Small intestine (tissue), 7 donors: Measurements from ENCODE around the gene DNAH6. TPM values are rescaled to one million over a fixed set of nuclear protein-coding genes. Genes with fewer than 3 reads are reported as not detected.
A peak's percentile ranks its signal among the peaks of the same experiment; 100 is the strongest.

Experiments
- DNase-seq, 2 donors: peaks; one replicate each; pipeline versions ENCODE4 v3.0.0 to v3.0.0-alpha.2; 2013
- FAIRE-seq: peaks from 2 replicates; lab custom pipeline; 2012; peaks lifted over from hg19 to GRCh38; lab: Jason Lieb, UNC
- H3K27ac ChIP-seq, 3 donors: one replicate each; pipeline ENCODE4 v1.5.1; 2013; ENCODE audit warnings: low read length in 2 of 3, mild to moderate bottlenecking in 2 of 3, control low read depth in 1 of 3, inconsistent platforms in 1 of 3, low read depth in 1 of 3, moderate library complexity in 1 of 3
- H3K27me3 ChIP-seq, 3 donors: one replicate each; pipeline ENCODE4 v1.6.1; 2013; ENCODE audit warnings: low read length in 3 of 3, inconsistent platforms in 1 of 3; ENCODE audit not compliant: control insufficient read depth in 3 of 3, insufficient read depth in 3 of 3
- H3K36me3 ChIP-seq, 3 donors: one replicate each; pipeline ENCODE4 v1.6.1; 2013; ENCODE audit warnings: low read length in 3 of 3, inconsistent platforms in 1 of 3, low read depth in 1 of 3, mild to moderate bottlenecking in 1 of 3, moderate library complexity in 1 of 3; ENCODE audit not compliant: control insufficient read depth in 3 of 3, insufficient read depth in 2 of 3
- H3K4me1 ChIP-seq, 3 donors: one replicate each; pipeline ENCODE4 v1.6.1; 2013; ENCODE audit warnings: low read length in 2 of 3, inconsistent platforms in 1 of 3, low read depth in 1 of 3, mild to moderate bottlenecking in 1 of 3, moderate library complexity in 1 of 3; ENCODE audit not compliant: control insufficient read depth in 3 of 3, insufficient read depth in 2 of 3
- H3K4me3 ChIP-seq, 3 donors: one replicate each; pipeline ENCODE4 v1.5.1; 2013; ENCODE audit warnings: low read length in 3 of 3, control low read depth in 1 of 3, inconsistent platforms in 1 of 3, low read depth in 1 of 3, mild to moderate bottlenecking in 1 of 3, moderate library complexity in 1 of 3
- H3K9me3 ChIP-seq, 2 donors: one replicate each; pipeline ENCODE4 v1.6.1; 2013; ENCODE audit warnings: low read depth in 1 of 2, low read length in 1 of 2; ENCODE audit not compliant: control insufficient read depth in 2 of 2, insufficient read depth in 1 of 2
- WGBS, 3 donors: extraction: QIAGEN DNeasy Blood & Tissue Kit; methylation state at CpG; one replicate each; pipeline ENCODE4 v1.1.7; 2013; 5-methylcytosine and 5-hydroxymethylcytosine counted together
- polyA plus RNA-seq, 4 donors: library from polyadenylated mRNA; stranded (reverse) in 3 of 4; unstranded in 1 of 4; fragments of 200-250 nt in 3 of 4; fragments of 120-200 nt in 1 of 4; gene quantifications; one replicate each; pipeline versions ENCODE4 v1.2.1 to v1.2.3, GENCODE V29; 2013
- donor health status: healthy with polysubstance abuse.
- donor health status: control.
- donor health status: control.
- donor health status: Bipolar disorder and iron deficiency.
- donor health status: healthy.

The DNAH6 gene
- polyA plus RNA-seq, 4 donors = 0.22 to 1.4 (median 0.24) TPM; not detected in 1

DNA sequence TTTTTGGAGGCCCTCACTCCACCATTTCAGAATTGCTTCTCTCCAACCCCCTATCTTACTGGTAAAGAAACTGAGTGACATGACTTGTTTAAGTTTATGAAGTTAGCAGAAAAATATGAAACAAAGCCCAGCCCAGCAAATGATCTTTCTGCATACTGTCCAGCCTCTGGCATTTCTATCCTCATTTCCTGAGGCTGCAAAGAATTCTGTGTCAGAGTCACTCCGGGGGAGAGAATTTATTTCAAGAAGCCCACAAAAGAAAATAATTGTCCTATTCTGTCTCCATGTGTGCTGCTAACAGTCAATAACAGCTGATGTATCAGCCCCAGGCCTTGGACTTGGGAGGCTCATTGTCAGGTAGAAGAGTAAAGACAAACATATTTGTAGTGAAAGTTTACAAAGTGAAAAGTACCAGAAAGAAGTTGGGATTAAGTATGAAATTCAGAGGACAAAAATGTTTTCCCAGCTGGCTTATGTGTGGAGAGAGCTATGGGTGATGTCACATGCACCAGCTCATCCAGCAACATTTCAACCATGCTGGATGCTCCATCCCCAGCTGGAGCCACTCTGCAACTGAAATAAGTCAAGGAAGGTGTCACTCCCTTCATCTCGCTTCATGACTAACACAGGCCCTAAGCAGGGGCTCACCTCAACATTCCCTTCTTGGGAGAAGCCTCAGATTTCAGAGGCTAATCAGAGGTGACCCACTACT is 322.3 kb downstream of the DNAH6 start:
- no peak overlapping the region for H3K27ac ChIP-seq
- H3K27me3 ChIP-seq = no peaks in the 10 kb centered on the region
- FAIRE-seq (no peak), DNase-seq (no peak)
- H3K4me1 ChIP-seq = no peaks in the 10 kb centered on the region
- H3K36me3 ChIP-seq = peaks cover 0 to 20% (median 0%) of the 10 kb centered on the region in 3 donors
- WGBS, 3 donors = 73 to 95% (median 90%) methylated on average over 2 of the region's 2 CpGs
- H3K4me3 ChIP-seq = no peak overlapping the region
- H3K9me3 ChIP-seq = peaks cover 0 to 14% of the 10 kb centered on the region in 2 donors

GRCh38 chr2:84839851-84840250 is 323.6 kb downstream of the DNAH6 start:
- DNase-seq (no peak), FAIRE-seq (no peak)
- no peak overlapping the region for H3K27ac ChIP-seq
- 83 to 94% (median 90%) methylated on average over 4 of the region's 4 CpGs for WGBS, 3 donors
- H3K4me3 ChIP-seq = no peak overlapping the region
- H3K4me1 ChIP-seq = no peaks in the 10 kb centered on the region
- H3K36me3 ChIP-seq = peaks cover 0 to 17% (median 0%) of the 10 kb centered on the region in 3 donors
- no peaks in the 10 kb centered on the region for H3K27me3 ChIP-seq
- H3K9me3 ChIP-seq = peaks cover 0 to 14% of the 10 kb centered on the region in 2 donors

GRCh38 chr2:84840306-84840705 is 324.0 kb downstream of the DNAH6 start:
- DNase-seq (no peak), FAIRE-seq (no peak)
- Histone ChIP-seq H3K36me3 (peaks cover 0 to 16% (median 0%) of the 10 kb centered on the region in 3 donors), H3K4me1 (no peaks in the 10 kb centered on the region), H3K27me3 (no peaks in the 10 kb centered on the region), H3K9me3 (peaks cover 0 to 12% of the 10 kb centered on the region in 2 donors), H3K4me3 (no peak overlapping the region), H3K27ac (no peak overlapping the region)
- WGBS, 3 donors = 76 to 94% (median 88%) methylated on average over 3 of the region's 3 CpGs

DNA sequence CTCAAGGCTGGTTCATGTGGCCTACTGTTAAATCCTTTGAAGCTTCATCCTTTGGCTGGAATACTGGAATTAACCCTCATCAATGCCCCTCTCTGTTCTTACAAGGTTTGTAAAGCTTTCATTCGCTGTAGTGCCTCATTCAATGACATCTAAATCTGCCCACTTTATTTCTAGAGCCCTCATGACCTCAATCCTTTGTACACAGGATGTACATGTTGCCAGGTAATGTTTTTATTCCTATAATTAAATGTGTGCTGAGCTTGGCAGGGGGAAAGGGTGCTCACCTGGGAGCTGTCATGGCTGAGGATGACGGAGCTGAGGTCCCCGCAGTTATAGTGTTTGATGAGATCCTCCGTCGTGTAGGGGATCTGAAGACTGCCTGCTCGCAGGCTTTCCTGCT is 325.3 kb downstream of the DNAH6 start:
- FAIRE-seq = no peak

DNA sequence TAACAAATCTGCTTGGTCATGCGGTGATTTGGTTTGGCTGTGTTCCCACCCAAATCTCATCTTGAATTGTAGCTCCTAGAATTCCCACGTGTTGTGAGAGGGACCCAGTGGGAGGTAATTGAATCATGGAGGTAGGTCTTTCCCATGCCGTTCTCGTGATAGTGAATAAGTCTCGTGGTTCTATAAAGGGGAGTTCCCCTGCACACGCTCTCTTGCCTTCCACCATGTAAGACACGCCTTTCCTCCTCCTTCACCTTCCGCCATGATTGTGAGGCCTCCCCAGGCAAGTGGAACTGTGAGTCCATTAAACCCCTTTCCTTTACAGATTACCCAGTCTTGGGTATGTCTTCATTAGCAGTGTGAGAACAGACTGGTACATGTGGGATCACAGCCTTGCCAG is 327.8 kb downstream of the DNAH6 start:
- 94 to 96% (median 96%) methylated on average over 8 of the region's 8 CpGs for WGBS, 3 donors
- no peaks in the 10 kb centered on the region for H3K27me3 ChIP-seq
- no peak overlapping the region for H3K27ac ChIP-seq
- peaks cover 0 to 17% (median 0%) of the 10 kb centered on the region in 3 donors for H3K36me3 ChIP-seq
- DNase-seq = no peak
- FAIRE-seq = no peak
- H3K9me3 ChIP-seq = no peaks in the 10 kb centered on the region
- no peaks in the 10 kb centered on the region for H3K4me1 ChIP-seq
- no peak overlapping the region for H3K4me3 ChIP-seq

More for the DNA sequence above, 325.3 kb downstream of the DNAH6 start:
- Histone ChIP-seq H3K27me3 (no peaks in the 10 kb centered on the region), H3K9me3 (peaks cover 0 to 4% of the 10 kb centered on the region in 2 donors), H3K4me3 (no peak overlapping the region), H3K36me3 (peaks cover 0 to 14% (median 0%) of the 10 kb centered on the region in 3 donors), H3K27ac (no peak overlapping the region), H3K4me1 (no peaks in the 10 kb centered on the region)
- no peak for DNase-seq
- 88 to 98% (median 94%) methylated on average over 6 of the region's 6 CpGs for WGBS, 3 donors

- Histone ChIP-seq H3K36me3 (peaks cover 0 to 15% (median 0%) of the 10 kb centered on the region in 3 donors), H3K27ac (peak overlapping the region in 2 of 3 donors; percentile 46 to 74), H3K4me1 (no peaks in the 10 kb centered on the region), H3K27me3 (no peaks in the 10 kb centered on the region), H3K9me3 (no peaks in the 10 kb centered on the region), H3K4me3 (no peak overlapping the region)
- DNase-seq (peak in 1 of 2 donors; percentile 52), FAIRE-seq (no peak)
- WGBS, 3 donors = 51 to 60% (median 53%) methylated on average over 5 of the region's 5 CpGs
Observed at GRCh38 chr2:84846041-84846663, 329.9 kb downstream of the DNAH6 start.

- no peak for FAIRE-seq
- Histone ChIP-seq H3K4me3 (no peak overlapping the region), H3K27ac (peak overlapping the region in 2 of 3 donors; percentile 46 to 74), H3K9me3 (no peaks in the 10 kb centered on the region), H3K4me1 (no peaks in the 10 kb centered on the region), H3K27me3 (no peaks in the 10 kb centered on the region), H3K36me3 (peaks cover 0 to 15% (median 0%) of the 10 kb centered on the region in 3 donors)
- peak in 1 of 2 donors; percentile 73 for DNase-seq
- WGBS, 3 donors = 80 to 93% (median 91%) methylated on average over 2 of the region's 2 CpGs
Observed at GRCh38 chr2:84846741-84847142, 330.4 kb downstream of the DNAH6 start.

DNA sequence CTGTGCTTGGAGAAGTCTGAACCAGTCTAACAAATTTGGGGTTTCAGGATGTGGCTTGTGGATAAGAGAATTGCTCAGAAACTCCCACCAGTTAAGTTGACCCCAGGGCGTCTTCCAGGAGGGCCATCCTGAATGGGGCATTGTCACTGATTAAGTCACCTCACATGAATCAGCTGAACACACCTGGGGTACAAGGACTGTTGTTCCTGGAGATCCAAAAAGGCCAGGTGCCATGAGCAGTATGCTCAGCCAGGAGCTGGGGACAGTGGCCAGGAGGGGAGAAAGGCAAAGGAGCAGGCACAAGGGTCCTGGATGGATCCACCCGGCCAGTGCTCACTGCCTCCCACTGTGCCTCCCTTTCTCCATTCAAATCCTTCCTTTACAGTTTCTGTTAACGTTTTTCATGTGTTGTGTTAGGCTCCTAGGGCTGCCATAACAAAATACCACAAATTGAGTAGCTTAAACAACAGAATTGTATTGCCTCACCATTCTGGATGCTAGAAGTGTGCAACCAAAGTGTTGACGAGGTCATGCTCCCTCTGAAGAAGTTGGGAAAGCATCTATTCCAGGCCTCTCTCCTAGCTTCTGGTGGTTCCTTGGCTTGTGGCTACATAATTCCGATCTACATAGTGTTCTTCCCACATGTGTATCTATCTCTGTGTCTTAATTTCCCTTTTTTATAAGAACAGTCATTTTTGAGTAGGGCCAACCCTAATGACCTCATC is 331.2 kb downstream of the DNAH6 start:
- Histone ChIP-seq H3K27ac (peak overlapping the region in 1 of 3 donors; percentile 18), H3K4me3 (no peak overlapping the region), H3K27me3 (no peaks in the 10 kb centered on the region), H3K9me3 (peaks cover 0 to 2% of the 10 kb centered on the region in 2 donors), H3K36me3 (peaks cover 0 to 20% (median 0%) of the 10 kb centered on the region in 3 donors), H3K4me1 (no peaks in the 10 kb centered on the region)
- no peak for FAIRE-seq
- DNase-seq = no peak
- WGBS, 3 donors = 81 to 90% (median 82%) methylated on average over 5 of the region's 5 CpGs
